ENCODE measurements around the gene VTN.

VTN gene

GRCh38 chr17:28334666-28335200, 35.4 kb downstream of the VTN start:
- DNase-seq (ENCODE audit: low read depth), result no peak
- peak overlapping the region; percentile 81 for H3K4me3 ChIP-seq (ENCODE audit: low read depth, low read length)
- in situ Hi-C loops (cut with HindIII; ENCODE audit: low sequenced_read_pairs), result no loop called here
- TF ChIP-seq CTCF (IDR thresholded peaks at IDR 0.05; ENCODE audit: low read depth, low read length, missing control alignments), result no peak

- H3K4me3 ChIP-seq (ENCODE audit: low read depth, low read length), result peak overlapping the region; percentile 81
- no peak for DNase-seq (ENCODE audit: low read depth)
- in situ Hi-C loops (cut with HindIII; ENCODE audit: low sequenced_read_pairs), result no loop called here
- no peak for TF ChIP-seq CTCF (IDR thresholded peaks at IDR 0.05; ENCODE audit: low read depth, low read length, missing control alignments)
Observed at GRCh38 chr17:28334171-28334570, 35.9 kb downstream of the VTN start.

GRCh38 chr17:28333083-28333746, 36.9 kb downstream of the VTN start:
- TF ChIP-seq CTCF (IDR thresholded peaks at IDR 0.05; ENCODE audit: low read depth, low read length, missing control alignments), result no peak
- in situ Hi-C loops (cut with HindIII; ENCODE audit: low sequenced_read_pairs), result no loop called here
- DNase-seq (ENCODE audit: low read depth), result no peak
- H3K4me3 ChIP-seq (ENCODE audit: low read depth, low read length), result no peak overlapping the region

GRCh38 chr17:28331891-28332420, 38.2 kb downstream of the VTN start:
- H3K4me3 ChIP-seq (ENCODE audit: low read depth, low read length), result no peak overlapping the region
- TF ChIP-seq CTCF (IDR thresholded peaks at IDR 0.05; ENCODE audit: low read depth, low read length, missing control alignments), result no peak
- in situ Hi-C loops (cut with HindIII; ENCODE audit: low sequenced_read_pairs), result no loop called here
- DNase-seq (ENCODE audit: low read depth), result no peak

- H3K4me3 ChIP-seq (ENCODE audit: low read depth, low read length), result no peak overlapping the region
- in situ Hi-C loops (cut with HindIII; ENCODE audit: low sequenced_read_pairs), result no loop called here
- no peak for DNase-seq (ENCODE audit: low read depth)
- TF ChIP-seq CTCF (IDR thresholded peaks at IDR 0.05; ENCODE audit: low read depth, low read length, missing control alignments), result no peak
Observed at GRCh38 chr17:28330671-28331070, 39.4 kb downstream of the VTN start.

GRCh38 chr17:28328325-28328724, 41.8 kb downstream of the VTN start:
- no peak for TF ChIP-seq CTCF (IDR thresholded peaks at IDR 0.05; ENCODE audit: low read depth, low read length, missing control alignments)
- H3K4me3 ChIP-seq (ENCODE audit: low read depth, low read length), result no peak overlapping the region
- in situ Hi-C loops (cut with HindIII; ENCODE audit: low sequenced_read_pairs), result no loop called here
- DNase-seq (ENCODE audit: low read depth), result no peak
